Measurements from ENCODE around the gene BTBD9. TPM values are rescaled to one million over a fixed set of nuclear protein-coding genes. Genes with fewer than 3 reads are reported as not detected.

BTBD9 gene
- total RNA-seq, 2 donors from 2014 or later = 30.1 to 45.8 TPM

DNA sequence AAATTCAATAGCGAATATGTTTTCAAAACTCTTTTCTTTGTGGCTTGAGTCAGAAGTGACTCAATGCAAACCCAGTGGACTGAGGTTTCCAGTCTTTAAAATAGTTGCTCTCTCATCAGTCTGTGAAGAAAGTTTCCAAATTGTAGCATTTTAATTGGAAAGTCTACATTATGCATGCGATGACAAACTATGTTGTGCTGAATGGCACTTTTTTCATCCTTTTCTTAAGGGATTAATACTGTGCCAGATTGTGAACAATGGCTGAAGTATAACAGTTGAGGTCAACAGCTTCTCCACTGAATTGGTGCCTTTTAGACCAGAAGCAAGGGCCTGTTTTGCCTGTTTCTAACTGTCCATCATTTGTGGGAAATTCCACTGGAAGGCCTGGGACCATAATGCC is 377.1 kb downstream of the BTBD9 start:
- peaks cover 11 to 23% of the 10 kb centered on the region in 2 donors for H3K4me1 ChIP-seq (ENCODE audit: control insufficient read depth in 1 of 2, low read depth in 2 of 2)
- peak overlapping the region; percentile 15 to 27 for H3K27ac ChIP-seq
- H3K4me3 ChIP-seq = no peak overlapping the region
- H3K36me3 ChIP-seq = no peaks in the 10 kb centered on the region
- DNase-seq (ENCODE audit: low spot score) (no peak), ATAC-seq (ENCODE audit: insufficient number of reproducible peaks, low FRiP score, low read depth) (no peak)
- no peaks in the 10 kb centered on the region for H3K27me3 ChIP-seq (replicated peaks; ENCODE audit: insufficient read depth)
- TF ChIP-seq, protein P1, sequence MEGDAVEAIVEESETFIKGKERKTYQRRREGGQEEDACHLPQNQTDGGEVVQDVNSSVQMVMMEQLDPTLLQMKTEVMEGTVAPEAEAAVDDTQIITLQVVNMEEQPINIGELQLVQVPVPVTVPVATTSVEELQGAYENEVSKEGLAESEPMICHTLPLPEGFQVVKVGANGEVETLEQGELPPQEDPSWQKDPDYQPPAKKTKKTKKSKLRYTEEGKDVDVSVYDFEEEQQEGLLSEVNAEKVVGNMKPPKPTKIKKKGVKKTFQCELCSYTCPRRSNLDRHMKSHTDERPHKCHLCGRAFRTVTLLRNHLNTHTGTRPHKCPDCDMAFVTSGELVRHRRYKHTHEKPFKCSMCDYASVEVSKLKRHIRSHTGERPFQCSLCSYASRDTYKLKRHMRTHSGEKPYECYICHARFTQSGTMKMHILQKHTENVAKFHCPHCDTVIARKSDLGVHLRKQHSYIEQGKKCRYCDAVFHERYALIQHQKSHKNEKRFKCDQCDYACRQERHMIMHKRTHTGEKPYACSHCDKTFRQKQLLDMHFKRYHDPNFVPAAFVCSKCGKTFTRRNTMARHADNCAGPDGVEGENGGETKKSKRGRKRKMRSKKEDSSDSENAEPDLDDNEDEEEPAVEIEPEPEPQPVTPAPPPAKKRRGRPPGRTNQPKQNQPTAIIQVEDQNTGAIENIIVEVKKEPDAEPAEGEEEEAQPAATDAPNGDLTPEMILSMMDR (IDR thresholded peaks at IDR 0.05) = no peak
- H3K9me3 ChIP-seq = no peaks in the 10 kb centered on the region

DNA sequence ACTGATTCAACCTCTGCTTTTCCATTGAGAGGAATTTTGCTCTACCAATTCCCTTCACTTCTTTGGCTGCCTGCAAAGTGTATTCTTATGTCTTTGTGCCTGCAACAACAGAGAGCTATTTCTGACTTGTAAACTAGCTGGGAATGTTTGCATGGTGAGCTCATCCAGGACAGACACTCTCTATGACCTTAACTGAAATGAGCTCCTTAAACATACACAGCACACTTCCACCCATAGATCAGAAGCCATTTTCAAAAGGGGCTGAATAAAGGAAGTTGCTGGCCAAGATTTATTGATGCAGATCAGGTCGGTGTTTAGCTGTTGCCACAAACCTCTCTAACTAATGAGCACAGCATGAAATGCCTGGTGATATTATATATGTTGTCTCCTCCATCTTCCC is 377.7 kb downstream of the BTBD9 start:
- ATAC-seq (ENCODE audit: insufficient number of reproducible peaks, low FRiP score, low read depth) (peak; percentile 70), DNase-seq (ENCODE audit: low spot score) (no peak)
- no peaks in the 10 kb centered on the region for H3K9me3 ChIP-seq
- H3K36me3 ChIP-seq = no peaks in the 10 kb centered on the region
- TF ChIP-seq, protein P1 (IDR thresholded peaks at IDR 0.05) = no peak
- H3K4me3 ChIP-seq = no peak overlapping the region
- peaks cover 11 to 23% of the 10 kb centered on the region in 2 donors for H3K4me1 ChIP-seq (ENCODE audit: control insufficient read depth in 1 of 2, low read depth in 2 of 2)
- no peaks in the 10 kb centered on the region for H3K27me3 ChIP-seq (replicated peaks; ENCODE audit: insufficient read depth)
- peak overlapping the region; percentile 15 to 27 for H3K27ac ChIP-seq

DNA sequence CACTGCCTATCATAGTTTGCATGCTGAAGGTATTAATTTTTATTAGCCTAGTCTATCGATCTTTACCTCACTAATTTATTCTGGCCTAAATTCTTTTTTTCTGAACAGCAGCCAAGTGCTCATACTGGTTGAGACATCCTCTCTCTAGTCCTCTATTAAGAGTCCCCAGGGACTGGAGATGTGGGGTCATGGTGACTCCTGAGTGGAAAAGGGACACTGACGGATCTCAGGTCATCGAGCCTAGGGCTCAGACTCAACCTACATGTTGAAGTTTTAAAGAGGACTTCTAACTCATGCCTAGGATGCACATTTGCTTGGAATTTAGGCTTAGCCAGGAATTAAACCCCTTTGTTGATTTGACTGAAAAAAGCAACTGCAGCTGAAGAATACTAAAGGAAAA is 378.1 kb downstream of the BTBD9 start:
- DNase-seq (ENCODE audit: low spot score) (no peak), ATAC-seq (ENCODE audit: insufficient number of reproducible peaks, low FRiP score, low read depth) (no peak)
- H3K4me1 ChIP-seq (ENCODE audit: control insufficient read depth in 1 of 2, low read depth in 2 of 2) = peaks cover 11 to 23% of the 10 kb centered on the region in 2 donors
- H3K4me3 ChIP-seq = no peak overlapping the region
- H3K9me3 ChIP-seq = no peaks in the 10 kb centered on the region
- no peaks in the 10 kb centered on the region for H3K36me3 ChIP-seq
- peak overlapping the region; percentile 15 to 27 for H3K27ac ChIP-seq
- no peaks in the 10 kb centered on the region for H3K27me3 ChIP-seq (replicated peaks; ENCODE audit: insufficient read depth)
- TF ChIP-seq, protein P1 (IDR thresholded peaks at IDR 0.05) = no peak

DNA sequence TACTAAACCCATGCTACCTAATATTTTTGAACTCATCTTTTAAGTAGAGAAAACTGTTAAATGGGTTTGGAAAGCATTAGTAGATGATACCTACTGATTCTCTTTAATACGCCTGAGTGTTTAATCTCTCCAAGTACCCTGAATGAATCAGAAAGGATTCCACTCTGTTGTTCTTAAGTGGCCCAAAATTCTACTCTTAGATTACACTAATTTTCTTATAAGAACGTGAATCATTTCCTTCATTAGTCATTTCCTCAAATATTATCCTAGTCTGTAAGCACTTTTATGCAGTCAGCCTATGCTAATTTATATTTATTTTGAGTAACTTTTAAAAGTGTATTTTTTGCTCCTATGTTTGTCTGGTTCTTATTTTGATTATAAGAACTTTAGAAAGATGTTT is 380.0 kb downstream of the BTBD9 start:
- no peak overlapping the region for H3K27ac ChIP-seq
- no peak for DNase-seq (ENCODE audit: low spot score)
- no peak overlapping the region for H3K4me3 ChIP-seq
- H3K9me3 ChIP-seq = no peaks in the 10 kb centered on the region
- H3K27me3 ChIP-seq (replicated peaks; ENCODE audit: insufficient read depth) = no peaks in the 10 kb centered on the region
- peaks cover 11 to 23% of the 10 kb centered on the region in 2 donors for H3K4me1 ChIP-seq (ENCODE audit: control insufficient read depth in 1 of 2, low read depth in 2 of 2)
- no peak for ATAC-seq (ENCODE audit: insufficient number of reproducible peaks, low FRiP score, low read depth)
- TF ChIP-seq, protein P1 (IDR thresholded peaks at IDR 0.05) = no peak
- H3K36me3 ChIP-seq = peaks cover 4% of the 10 kb centered on the region

DNA sequence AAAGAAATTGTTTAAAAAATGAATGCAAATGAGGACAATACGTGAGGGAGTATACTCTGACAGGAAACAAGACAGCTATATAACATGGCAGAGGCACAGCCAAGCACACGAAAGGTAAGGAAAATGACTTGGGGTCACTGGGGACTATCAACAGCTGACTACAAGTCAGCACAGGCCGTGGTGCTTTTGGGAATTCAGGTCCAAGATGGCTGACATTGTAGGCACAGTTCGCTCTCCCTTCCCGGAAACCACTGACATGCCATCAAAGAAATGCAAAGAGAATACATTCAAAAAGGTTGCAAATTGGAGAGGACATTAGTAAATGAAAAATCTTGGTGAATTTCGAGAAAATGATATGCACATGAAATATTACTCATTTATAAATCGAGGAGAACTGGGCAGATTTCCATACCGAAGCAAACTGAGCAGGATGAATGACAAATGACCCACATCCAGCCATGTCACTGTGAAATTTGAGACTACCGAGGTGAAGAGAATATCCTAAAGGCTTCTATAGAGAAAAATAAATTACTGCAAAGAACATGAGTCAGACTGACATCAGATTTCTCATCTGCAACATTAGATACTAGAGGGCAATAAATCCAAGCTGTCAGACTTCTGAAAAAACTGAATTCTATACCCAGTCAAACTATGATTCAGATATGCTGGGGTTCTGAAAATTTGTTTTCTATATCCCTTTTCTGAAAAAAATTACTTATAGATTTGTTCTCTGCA is 391.1 kb downstream of the BTBD9 start:
- TF ChIP-seq, protein P1 (IDR thresholded peaks at IDR 0.05) = no peak
- DNase-seq (ENCODE audit: low spot score) = no peak
- H3K27ac ChIP-seq = peak overlapping the region in 1 of 2 donors; percentile 40

More for the DNA sequence above, 391.1 kb downstream of the BTBD9 start:
- Histone ChIP-seq H3K4me1 (ENCODE audit: control insufficient read depth in 1 of 2, low read depth in 2 of 2) (peaks cover 10 to 27% of the 10 kb centered on the region in 2 donors), H3K27me3 (replicated peaks; ENCODE audit: insufficient read depth) (no peaks in the 10 kb centered on the region), H3K36me3 (no peaks in the 10 kb centered on the region), H3K4me3 (peak overlapping the region; percentile 41), H3K9me3 (no peaks in the 10 kb centered on the region)
- ATAC-seq (ENCODE audit: insufficient number of reproducible peaks, low FRiP score, low read depth) = no peak

All from thoracic aorta (tissue), 2 donors.